Activated CD8-positive, alpha-beta T cell treated with anti-CD3 and anti-CD28 coated beads for 36 hours (primary cell): ENCODE data around the gene FRMD8. TPM values are rescaled to one million over a fixed set of nuclear protein-coding genes. Genes with fewer than 3 reads are reported as not detected.

Source experiments
- ATAC-seq: fragments of 200-7000 bp; cut with Tn5 transposase; one replicate; pipeline ENCODE4 v1.10.0; 2021; ENCODE audit warnings: mild to moderate bottlenecking, moderate library complexity
- CTCF ChIA-PET: fragments of 350-600 bp; sonication (Branson Sonifier 250); formaldehyde crosslinking; loops from one replicate; lab custom pipeline; 2021; ENCODE audit warnings: antibody characterized with exemption; lab: Charles Lee
- POLR2A ChIA-PET: fragments of 350-600 bp; sonication (Branson Sonifier 250); formaldehyde crosslinking; loops from one replicate; lab custom pipeline; 2021; ENCODE audit warnings: antibody characterized with exemption; lab: Charles Lee
- DNase-seq: peaks from one replicate; pipeline ENCODE4 v3.0.0-alpha.2; 2020
- H3K27ac Mint-ChIP-seq: one replicate; pipeline ENCODE4 v1.8.0; 2021; ENCODE audit warnings: mild to moderate bottlenecking, mixed read lengths
- H3K27me3 Mint-ChIP-seq: one replicate; pipeline ENCODE4 v1.8.0; 2021; ENCODE audit warnings: mixed read lengths
- H3K36me3 Mint-ChIP-seq: one replicate; pipeline ENCODE4 v1.8.0; 2021; ENCODE audit warnings: low read depth, mixed read lengths
- H3K4me1 Mint-ChIP-seq: one replicate; pipeline ENCODE4 v1.8.0; 2021; ENCODE audit warnings: low read depth, mixed read lengths
- H3K4me3 Mint-ChIP-seq: one replicate; pipeline ENCODE4 v1.8.0; 2021; ENCODE audit warnings: mild to moderate bottlenecking, moderate library complexity, mixed read lengths
- H3K9me3 Mint-ChIP-seq: one replicate; pipeline ENCODE4 v1.8.0; 2021; ENCODE audit warnings: mixed read lengths
- CTCF ChIP-seq: fragments of 200-600 bp; IDR thresholded peaks from one replicate; pipeline ENCODE4 v1.8.0; 2022; ENCODE audit warnings: antibody characterized with exemption, mild to moderate bottlenecking
- intact Hi-C: fragments of 100-400 bp; cut with micrococcal nuclease; formaldehyde crosslinking; loops from one replicate; pipeline ENCODE4 v1.10.0; 2022
- total RNA-seq, 2 experiments: library from RNA; stranded (reverse); gene quantifications; one replicate each; pipeline ENCODE4 v1.2.3, GENCODE V29; 2021

FRMD8 gene
- total RNA-seq, 2 experiments from 2014 or later: 26.8 to 33.3 TPM

GRCh38 chr11:65396769-65397745, 10.6 kb downstream of the FRMD8 start:
- no peak overlapping the region for H3K27ac Mint-ChIP-seq
- no peak for TF ChIP-seq CTCF
- H3K4me3 Mint-ChIP-seq: no peak overlapping the region
- intact Hi-C loops: no loop called here
- peaks cover 17% of the 10 kb centered on the region for H3K36me3 Mint-ChIP-seq
- ChIA-PET CTCF (no interaction called here), POLR2A (interaction anchor here (0.6 to 1.8 kb wide), 5 partner anchors 9 to 1281 kb away, joined by 3 to 7 read pairs (median 4); partner anchors contain the start of genes FRMD8, NEAT1 and RBM4B)
- DNase-seq (no peak), ATAC-seq (no peak)
- H3K9me3 Mint-ChIP-seq: no peaks in the 10 kb centered on the region
- no peaks in the 10 kb centered on the region for H3K27me3 Mint-ChIP-seq
- peaks cover 5% of the 10 kb centered on the region for H3K4me1 Mint-ChIP-seq

DNA sequence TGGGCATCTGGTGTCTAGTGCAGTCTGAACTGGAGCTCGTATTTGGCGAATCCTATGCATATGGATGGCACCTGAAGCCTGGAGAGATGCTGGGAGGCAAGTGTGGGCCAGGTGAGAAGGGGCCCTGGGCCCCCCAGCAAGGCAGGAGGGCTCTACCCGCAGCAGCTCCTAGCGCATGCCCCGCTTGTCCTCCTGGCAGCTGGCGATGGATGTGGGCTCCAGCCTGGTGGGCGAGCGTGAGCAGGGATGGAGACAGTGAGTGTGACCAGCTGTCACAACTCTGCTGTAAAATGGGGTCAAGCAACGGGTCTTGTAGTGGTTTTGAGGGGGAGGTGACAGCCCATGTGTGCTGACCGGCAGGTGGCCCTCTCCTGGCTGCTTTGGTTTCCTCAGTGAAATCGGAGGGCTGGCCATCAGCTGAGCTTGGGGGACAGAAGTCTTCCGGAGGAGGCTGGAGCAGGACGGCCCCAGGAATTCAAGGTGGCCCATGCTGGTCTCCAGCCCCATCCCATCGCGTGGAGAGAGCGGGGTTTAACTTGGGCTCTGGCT, 12.0 kb downstream of the FRMD8 start:
- Mint-ChIP-seq H3K27me3 (no peaks in the 10 kb centered on the region), H3K27ac (no peak overlapping the region), H3K36me3 (peaks cover 16% of the 10 kb centered on the region), H3K4me1 (peaks cover 4% of the 10 kb centered on the region), H3K9me3 (no peaks in the 10 kb centered on the region), H3K4me3 (no peak overlapping the region)
- DNase-seq (no peak), ATAC-seq (no peak)
- intact Hi-C loops: no loop called here
- POLR2A ChIA-PET: interaction anchor here (0.8 to 1.5 kb wide), 6 partner anchors 8 to 27 kb away, joined by 3 to 5 read pairs (median 3); no protein-coding TSS in a partner anchor
- TF ChIP-seq CTCF: no peak
- CTCF ChIA-PET: no interaction called here

DNA sequence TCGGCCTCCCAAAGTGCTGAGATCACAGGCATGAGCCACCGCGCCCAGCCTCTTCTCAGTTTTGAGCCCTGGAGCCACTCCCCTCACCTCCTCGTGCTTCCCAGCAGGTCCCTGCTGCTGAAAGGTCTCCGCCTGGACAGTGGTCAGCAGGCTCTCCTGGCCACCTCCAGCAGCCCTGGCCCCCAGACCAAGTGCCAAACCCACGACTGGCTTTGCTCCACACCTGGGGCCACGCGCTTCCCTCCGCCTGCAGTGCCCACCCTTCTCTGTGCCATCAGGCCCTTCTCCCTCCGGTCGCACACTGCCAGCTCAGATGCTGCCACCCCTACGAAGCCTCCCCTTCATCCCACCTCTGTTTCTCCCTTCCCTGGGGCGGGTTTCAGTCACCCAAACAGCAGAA, 12.8 kb downstream of the FRMD8 start:
- peaks cover 6% of the 10 kb centered on the region for H3K4me1 Mint-ChIP-seq
- intact Hi-C loops: no loop called here
- H3K4me3 Mint-ChIP-seq: no peak overlapping the region
- no peaks in the 10 kb centered on the region for H3K27me3 Mint-ChIP-seq
- ATAC-seq (no peak), DNase-seq (no peak)
- peaks cover 16% of the 10 kb centered on the region for H3K36me3 Mint-ChIP-seq
- CTCF ChIA-PET: no interaction called here
- H3K27ac Mint-ChIP-seq: no peak overlapping the region
- no peaks in the 10 kb centered on the region for H3K9me3 Mint-ChIP-seq
- no peak for TF ChIP-seq CTCF
- POLR2A ChIA-PET: interaction anchor here (0.9 to 1.9 kb wide), 4 partner anchors 26 to 101 kb away, joined by 3 to 6 read pairs (median 4); partner anchors contain the start of gene MALAT1

DNA sequence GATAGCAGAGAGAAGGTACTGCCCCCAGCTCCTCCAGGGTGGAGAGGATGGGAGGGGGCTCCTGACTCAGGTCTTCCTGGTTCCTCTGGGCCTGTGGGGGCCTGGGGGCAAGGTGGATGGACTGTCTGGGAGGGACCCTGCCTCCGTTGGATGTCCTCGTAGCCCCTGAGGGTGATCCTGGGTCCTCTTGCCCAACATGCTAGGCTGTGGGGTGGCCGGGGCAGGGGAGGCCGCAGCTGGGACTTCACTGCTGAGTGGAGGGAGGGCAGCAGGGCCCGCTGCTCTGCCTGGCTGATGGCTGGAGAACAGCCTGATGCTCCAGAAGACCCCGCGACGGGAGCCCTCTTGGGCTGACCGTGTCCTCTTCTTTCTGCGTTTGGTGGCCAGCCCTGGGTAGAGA, 13.4 kb downstream of the FRMD8 start:
- TF ChIP-seq CTCF: no peak
- Mint-ChIP-seq H3K27me3 (no peaks in the 10 kb centered on the region), H3K4me1 (peaks cover 6% of the 10 kb centered on the region), H3K9me3 (no peaks in the 10 kb centered on the region), H3K36me3 (peaks cover 20% of the 10 kb centered on the region), H3K4me3 (no peak overlapping the region), H3K27ac (no peak overlapping the region)
- ATAC-seq: no peak
- CTCF ChIA-PET: interaction anchor here (1.2 kb wide), 1 partner anchor 141 kb away, joined by 3 read pairs; no protein-coding TSS in a partner anchor
- intact Hi-C loops: no loop called here
- POLR2A ChIA-PET: interaction anchor here (0.8 to 1.9 kb wide), 5 partner anchors 17 to 135 kb away, joined by 3 to 6 read pairs (median 4); partner anchors contain the start of gene MALAT1
- no peak for DNase-seq
